Liver (tissue), 9 donors: ENCODE data around the gene DTYMK. TPM values are rescaled to one million over a fixed set of nuclear protein-coding genes. Genes with fewer than 3 reads are reported as not detected.

Experiments used
- DNase-seq: peaks from one replicate; pipeline ENCODE4 v3.0.0-alpha.2; 2017; ENCODE audit warnings: low spot score
- H3K27ac ChIP-seq, 2 donors: one replicate each; pipeline ENCODE4 v1.7.0; 2013; ENCODE audit warnings: inconsistent platforms in 2 of 2, low read length in 2 of 2, control low read depth in 1 of 2, low read depth in 1 of 2, mild to moderate bottlenecking in 1 of 2
- H3K27me3 ChIP-seq, 4 donors: one replicate each; pipeline versions ENCODE4 v1.6.1 to v1.7.0; 2013; ENCODE audit warnings: low read length in 3 of 4, inconsistent platforms in 1 of 4, mild to moderate bottlenecking in 1 of 4, moderate library complexity in 1 of 4; ENCODE audit not compliant: control insufficient read depth in 4 of 4, insufficient read depth in 4 of 4
- H3K36me3 ChIP-seq, 4 donors: one replicate each; pipeline versions ENCODE4 v1.6.1 to v1.7.0; 2013; ENCODE audit warnings: low read length in 3 of 4, mild to moderate bottlenecking in 3 of 4, low read depth in 1 of 4, moderate library complexity in 1 of 4; ENCODE audit not compliant: control insufficient read depth in 4 of 4, insufficient read depth in 3 of 4
- H3K4me1 ChIP-seq, 4 donors: one replicate each; pipeline versions ENCODE4 v1.6.1 to v1.7.0; 2013; ENCODE audit warnings: low read length in 3 of 4, mild to moderate bottlenecking in 3 of 4, moderate library complexity in 1 of 4; ENCODE audit not compliant: control insufficient read depth in 4 of 4, insufficient read depth in 4 of 4
- H3K4me3 ChIP-seq, 3 donors: one replicate each; pipeline versions ENCODE4 v1.6.1 to v1.7.0; 2013; ENCODE audit warnings: low read length in 3 of 3, control low read depth in 1 of 3, low read depth in 1 of 3, mild to moderate bottlenecking in 1 of 3
- H3K9ac ChIP-seq, 2 donors: one replicate each; pipeline ENCODE4 v1.7.0; 2013; ENCODE audit warnings: low read length in 2 of 2, mild to moderate bottlenecking in 2 of 2, moderate library complexity in 2 of 2, control low read depth in 1 of 2, low read depth in 1 of 2
- H3K9me3 ChIP-seq, 4 donors: one replicate each; pipeline versions ENCODE4 v1.6.1 to v1.7.0; 2013; ENCODE audit warnings: low read length in 3 of 4; ENCODE audit not compliant: control insufficient read depth in 4 of 4
- ATF3 ChIP-seq: IDR thresholded peaks from 2 replicates; pipeline ENCODE4 v1.6.1; 2016; ENCODE audit warnings: antibody characterized with exemption
- CTCF ChIP-seq: fragments of 150-350 bp; IDR thresholded peaks from 2 replicates; pipeline ENCODE4 v1.5.1; 2017; ENCODE audit warnings: improper control_type of control experiment, low read depth, low read length; ENCODE audit not compliant: missing input control
- FOXA1 ChIP-seq: IDR thresholded peaks from 2 replicates; pipeline ENCODE4 v1.6.1; 2016; ENCODE audit warnings: antibody characterized with exemption
- FOXA2 ChIP-seq: IDR thresholded peaks from 2 replicates; pipeline ENCODE4 v1.6.1; 2016; ENCODE audit warnings: antibody characterized with exemption
- GABPA ChIP-seq, 2 donors: IDR thresholded peaks in 1 of 2; conservative IDR thresholded peaks in 1 of 2; 2 replicates each; pipeline ENCODE4 v1.6.1; 2016; ENCODE audit warnings: antibody characterized with exemption in 2 of 2, mild to moderate bottlenecking in 1 of 2, moderate library complexity in 1 of 2
- HNF4A ChIP-seq, 2 donors: conservative IDR thresholded peaks; 2 replicates each; pipeline ENCODE4 v1.6.1; 2016; ENCODE audit warnings: antibody characterized with exemption in 2 of 2, mild to moderate bottlenecking in 2 of 2
- MAX ChIP-seq: IDR thresholded peaks from 2 replicates; pipeline ENCODE4 v1.6.1; 2016; ENCODE audit warnings: antibody characterized with exemption
- NR2F2 ChIP-seq: IDR thresholded peaks from 2 replicates; pipeline ENCODE4 v1.6.1; 2016; ENCODE audit warnings: antibody characterized with exemption
- RAD21 ChIP-seq, 2 donors: IDR thresholded peaks; 2 replicates each; pipeline ENCODE4 v1.6.1; 2016; ENCODE audit warnings: antibody characterized with exemption in 2 of 2, mild to moderate bottlenecking in 2 of 2
- REST ChIP-seq: IDR thresholded peaks from 2 replicates; pipeline ENCODE4 v1.6.1; 2016; ENCODE audit warnings: antibody characterized with exemption, mild to moderate bottlenecking
- RXRA ChIP-seq, 2 donors: IDR thresholded peaks; 2 replicates each; pipeline ENCODE4 v1.6.1; 2017 to 2018; ENCODE audit warnings: antibody characterized with exemption in 2 of 2, mild to moderate bottlenecking in 1 of 2
- SP1 ChIP-seq: IDR thresholded peaks from 2 replicates; pipeline ENCODE4 v1.6.1; 2018; ENCODE audit warnings: antibody characterized with exemption, mild to moderate bottlenecking
- TAF1 ChIP-seq: conservative IDR thresholded peaks from 2 replicates; pipeline ENCODE4 v1.6.1; 2016; ENCODE audit warnings: antibody characterized with exemption, mild to moderate bottlenecking
- YY1 ChIP-seq: IDR thresholded peaks from 2 replicates; pipeline ENCODE4 v1.6.1; 2016; ENCODE audit warnings: antibody characterized with exemption, mild to moderate bottlenecking
- ZBTB33 ChIP-seq: IDR thresholded peaks from 2 replicates; pipeline ENCODE4 v1.6.1; 2016; ENCODE audit warnings: antibody characterized with exemption
- WGBS: extraction: QIAGEN DNeasy Blood & Tissue Kit; methylation state at CpG from one replicate; pipeline ENCODE4 v1.1.7; 2013; 5-methylcytosine and 5-hydroxymethylcytosine counted together
- polyA plus RNA-seq, 2 donors: library from polyadenylated mRNA; stranded (reverse) in 1 of 2; unstranded in 1 of 2; fragments of 200-250 nt in 1 of 2; fragments of >200 nt in 1 of 2; fragmentation: Nextera tagmentation in 1 of 2; extraction: Ambion mirVana in 1 of 2; gene quantifications; one replicate each; pipeline versions ENCODE4 v1.2.1 to v1.2.3, GENCODE V29; 2013 to 2015
- total RNA-seq, 2 donors: library from RNA; depleted of rRNA; stranded (reverse); fragments of >200 nt; gene quantifications; one replicate each; pipeline ENCODE4 v1.2.3, GENCODE V29; 2014
- donor health status: healthy.
- donor health status: healthy.
- donor health status: healthy.
- donor health status: healthy.
- donor health status: healthy.

DTYMK gene
- total and polyA plus RNA-seq, 4 donors, result 5.5 to 17.7 (median 14.5) TPM

GRCh38 chr2:241668354-241668753 lies 18.3 kb downstream of the DTYMK start:
- TF ChIP-seq ATF3 (no peak), ZBTB33 (no peak), REST (no peak), CTCF (no peak), TAF1 (no peak), SP1 (no peak), RAD21 (IDR thresholded peaks at IDR 0.05) (no peak), NR2F2 (no peak), YY1 (no peak), RXRA (IDR thresholded peaks at IDR 0.05) (no peak), MAX (no peak)
- WGBS, result 97% methylated on average over 21 of the region's 21 CpGs
- H3K27ac ChIP-seq, result no peak overlapping the region
- peaks cover 4 to 47% (median 14%) of the 10 kb centered on the region in 4 donors for H3K36me3 ChIP-seq
- H3K27me3 ChIP-seq, result no peaks in the 10 kb centered on the region
- H3K9ac ChIP-seq, result no peak overlapping the region
- no peak for DNase-seq
- H3K4me3 ChIP-seq, result no peak overlapping the region
- no peaks in the 10 kb centered on the region for H3K9me3 ChIP-seq
- peaks cover 0 to 13% (median 0%) of the 10 kb centered on the region in 4 donors for H3K4me1 ChIP-seq

- TF ChIP-seq ATF3, result no peak
- TF ChIP-seq HNF4A (conservative IDR thresholded peaks at IDR 0.05), result no peak
- no peak for TF ChIP-seq YY1
- TF ChIP-seq FOXA1, result no peak
- TF ChIP-seq GABPA (IDR thresholded peaks at IDR 0.05 in 1 of 2, conservative IDR thresholded peaks at IDR 0.05 in 1 of 2), result no peak
- TF ChIP-seq FOXA2, result no peak
- TF ChIP-seq ZBTB33, result no peak
- TF ChIP-seq RXRA (IDR thresholded peaks at IDR 0.05), result no peak
- Histone ChIP-seq H3K36me3 (peaks cover 4 to 43% (median 13%) of the 10 kb centered on the region in 4 donors), H3K9ac (no peak overlapping the region), H3K27ac (no peak overlapping the region), H3K4me1 (peaks cover 0 to 6% (median 0%) of the 10 kb centered on the region in 4 donors), H3K27me3 (no peaks in the 10 kb centered on the region), H3K4me3 (no peak overlapping the region), H3K9me3 (no peaks in the 10 kb centered on the region)
- 87% methylated on average over 42 of the region's 42 CpGs for WGBS
- no peak for DNase-seq
These were observed 19.8 kb downstream of the DTYMK start for GRCh38 chr2:241666627-241667400.
